GM19238 (cell line): Measurements from ENCODE around the gene STIM2.

Source experiments
- DNase-seq: peaks from one replicate; pipeline ENCODE4 v3.0.0; 2011; ENCODE audit warnings: low spot score; ENCODE audit not compliant: insufficient read length

STIM2 gene

DNA sequence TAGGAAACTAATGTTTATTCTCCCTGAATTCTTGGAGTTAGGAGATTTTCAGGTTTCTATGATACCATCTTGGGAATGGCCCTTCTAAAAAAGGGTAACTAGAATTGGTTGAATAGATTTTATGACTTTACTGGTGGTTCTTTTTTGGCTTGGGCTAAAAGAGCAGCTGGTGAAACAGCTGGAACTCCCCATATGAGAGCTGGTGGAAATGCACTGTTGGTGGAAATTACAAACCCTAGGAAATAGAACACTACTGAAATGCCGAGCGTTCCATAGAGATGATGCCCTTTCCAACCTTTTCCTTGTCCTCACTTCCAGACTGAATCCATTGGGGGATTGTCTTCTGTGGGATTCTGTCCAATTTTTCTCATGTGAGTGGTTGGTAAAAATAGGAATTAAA lies 139.5 kb downstream of the STIM2 start:
- DNase-seq = no peak

DNA sequence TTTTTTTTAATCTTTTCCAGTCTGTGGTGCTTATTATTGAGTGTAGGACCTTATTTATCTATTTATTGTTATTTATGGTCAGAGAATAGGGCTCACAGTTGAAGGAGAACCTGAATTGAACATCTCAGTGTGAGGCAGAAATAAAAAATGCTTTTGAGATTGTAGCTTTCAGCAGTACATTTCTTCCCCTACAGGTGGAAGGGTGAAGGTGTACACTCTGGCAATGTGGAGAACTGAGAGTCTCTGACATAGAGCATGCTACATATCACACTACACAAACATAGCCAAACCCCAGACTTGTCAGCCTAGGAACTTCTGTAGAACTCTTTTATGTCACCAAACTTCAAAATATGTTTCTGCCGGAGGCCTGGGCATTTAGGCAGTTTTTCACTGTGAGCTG lies 140.2 kb downstream of the STIM2 start:
- no peak for DNase-seq

- no peak for DNase-seq
These were observed 140.9 kb downstream of the STIM2 start for GRCh38 chr4:27001398-27002164.

- DNase-seq = no peak
These were observed 143.0 kb downstream of the STIM2 start for GRCh38 chr4:27003642-27004113.

GRCh38 chr4:27005501-27005900 lies 144.9 kb downstream of the STIM2 start:
- DNase-seq = no peak

- DNase-seq = no peak
These were observed 145.4 kb downstream of the STIM2 start for GRCh38 chr4:27005905-27006590.

GRCh38 chr4:27006646-27007045 lies 146.0 kb downstream of the STIM2 start:
- DNase-seq = no peak

DNA sequence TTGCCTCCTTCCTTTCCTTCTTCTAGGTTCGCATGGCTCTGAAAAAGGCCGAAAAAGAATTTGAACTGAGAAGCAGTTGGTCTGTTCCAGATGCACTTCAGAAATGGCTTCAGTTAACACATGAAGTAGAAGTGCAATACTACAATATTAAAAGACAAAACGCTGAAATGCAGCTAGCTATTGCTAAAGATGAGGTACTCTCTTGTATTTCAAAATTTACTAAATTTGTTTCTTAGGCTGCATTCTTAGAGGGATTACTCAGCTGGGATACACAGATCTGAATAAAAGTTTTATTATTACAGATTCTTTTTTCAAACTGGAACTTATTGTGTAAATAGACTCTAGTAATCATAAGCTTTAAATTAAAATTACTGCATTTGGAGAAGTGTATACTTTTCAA lies 146.9 kb downstream of the STIM2 start:
- no peak for DNase-seq

DNA sequence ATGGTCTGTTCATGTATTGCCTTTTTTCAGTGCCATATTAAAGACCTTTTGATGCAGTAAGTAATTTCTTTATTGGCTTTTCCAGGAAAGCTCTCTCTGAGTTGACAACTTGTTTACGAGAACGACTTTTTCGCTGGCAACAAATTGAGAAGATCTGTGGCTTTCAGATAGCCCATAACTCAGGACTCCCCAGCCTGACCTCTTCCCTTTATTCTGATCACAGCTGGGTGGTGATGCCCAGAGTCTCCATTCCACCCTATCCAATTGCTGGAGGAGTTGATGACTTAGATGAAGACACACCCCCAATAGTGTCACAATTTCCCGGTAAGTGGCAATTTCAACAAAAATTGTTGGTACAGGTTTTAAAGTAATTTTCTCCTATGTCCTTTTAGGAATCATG lies 148.0 kb downstream of the STIM2 start:
- DNase-seq = no peak

GRCh38 chr4:27009539-27009938 lies 148.9 kb downstream of the STIM2 start:
- DNase-seq = no peak

DNA sequence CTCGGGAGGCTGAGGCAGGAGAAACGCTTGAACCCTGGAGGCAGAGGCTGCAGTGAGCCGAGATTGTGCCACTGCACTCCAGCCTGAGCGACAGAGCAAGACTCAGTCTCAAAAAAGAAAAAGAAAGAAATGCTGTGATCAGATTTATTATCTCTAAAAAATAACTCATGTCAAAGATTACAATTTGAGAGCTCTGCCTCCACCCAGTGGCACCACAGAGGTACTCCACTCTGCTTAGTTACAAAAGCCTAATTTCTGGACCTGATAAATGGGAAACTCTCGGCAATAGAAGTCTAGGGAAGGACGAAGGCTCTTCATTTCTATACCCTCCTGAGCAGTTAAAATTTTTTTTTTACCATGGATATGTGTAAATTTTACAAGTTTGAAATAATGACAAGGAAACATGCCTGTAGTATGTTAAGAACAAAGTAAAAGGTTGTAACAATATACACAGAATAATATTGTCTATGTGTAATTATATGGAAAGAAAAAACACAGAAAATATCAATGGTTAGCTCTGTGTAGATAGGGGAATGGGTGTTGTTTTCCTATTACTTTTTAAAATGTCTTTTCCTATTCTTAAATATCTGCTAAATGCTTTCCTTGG lies 149.8 kb downstream of the STIM2 start:
- no peak for DNase-seq

DNA sequence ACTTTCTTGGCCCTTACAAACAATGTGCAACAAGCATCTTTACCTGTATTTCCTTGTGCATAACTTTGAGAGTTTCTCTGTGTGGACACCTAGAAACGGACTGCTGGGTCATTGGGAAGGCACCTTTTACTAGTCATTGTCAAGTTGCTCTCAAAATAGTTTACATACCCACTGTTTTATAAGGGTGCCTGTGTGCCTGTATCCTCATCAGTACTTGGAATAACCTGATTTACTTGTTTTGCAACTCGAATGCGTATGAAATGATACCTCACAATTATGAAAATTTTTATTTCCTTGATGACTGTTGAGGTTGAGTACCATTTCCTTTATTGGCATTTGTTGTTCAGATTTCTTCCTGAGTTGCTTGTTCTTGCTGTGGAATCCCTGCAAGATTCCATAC lies 150.8 kb downstream of the STIM2 start:
- DNase-seq = no peak

DNA sequence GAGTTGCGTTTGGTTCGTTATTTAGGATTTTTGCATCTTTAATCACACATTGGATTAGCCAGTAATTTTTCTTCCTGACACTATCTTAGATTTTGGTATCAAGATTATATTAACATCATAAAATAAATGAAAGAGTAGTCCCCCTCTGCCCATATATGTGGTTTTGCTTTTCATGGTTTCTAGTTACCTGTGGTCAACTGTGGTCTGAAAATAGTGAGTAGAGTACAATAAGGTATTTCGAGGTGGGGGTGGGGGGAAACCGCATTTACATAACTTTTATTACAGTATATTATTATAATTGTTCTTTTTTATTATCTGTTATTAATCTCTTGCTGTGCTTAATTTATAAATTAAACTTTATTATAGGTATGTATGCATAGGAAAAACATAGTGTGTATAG lies 152.4 kb downstream of the STIM2 start:
- no peak for DNase-seq

DNA sequence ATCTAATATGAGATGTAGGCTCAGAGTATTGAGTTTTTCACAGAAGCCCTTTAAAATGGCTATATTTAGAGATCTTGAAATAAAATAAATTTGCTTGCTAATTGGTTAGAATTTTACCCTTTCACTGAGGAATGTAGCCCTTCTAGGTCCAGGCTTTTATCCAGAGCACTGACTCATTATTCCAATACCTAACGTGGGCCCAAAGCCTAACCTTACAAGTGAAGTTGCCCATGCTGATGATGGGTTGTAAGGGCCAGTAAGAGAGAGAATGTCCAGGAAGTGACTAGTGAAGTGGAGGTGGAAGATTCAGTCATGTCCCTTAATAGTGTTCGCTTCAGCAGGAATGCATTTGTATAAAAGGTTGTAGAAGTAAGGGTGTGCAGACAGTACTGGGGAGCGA lies 155.9 kb downstream of the STIM2 start:
- no peak for DNase-seq

GRCh38 chr4:27017623-27018022 lies 157.0 kb downstream of the STIM2 start:
- DNase-seq = no peak

GRCh38 chr4:27018076-27018475 lies 157.4 kb downstream of the STIM2 start:
- DNase-seq = no peak

DNA sequence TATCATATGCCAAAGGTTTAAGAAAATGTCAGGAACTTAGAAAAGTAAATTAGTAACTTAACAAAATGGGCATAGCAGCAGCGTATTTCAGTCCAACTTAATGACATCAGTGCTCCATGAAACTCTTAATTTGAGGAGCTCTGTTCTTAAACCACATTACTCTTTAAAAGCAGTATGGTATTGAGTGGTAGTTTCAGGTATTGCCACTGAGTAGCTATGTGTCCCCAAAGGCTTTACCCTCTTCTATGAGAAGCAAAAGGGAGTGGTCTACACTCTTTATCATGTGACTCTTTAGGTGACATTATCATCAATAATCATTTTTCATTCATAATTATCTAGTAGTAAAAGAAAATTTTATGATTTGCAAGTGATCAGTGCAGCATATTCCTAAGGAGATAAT lies 158.3 kb downstream of the STIM2 start:
- no peak for DNase-seq

GRCh38 chr4:27019766-27020165 lies 159.1 kb downstream of the STIM2 start:
- no peak for DNase-seq

DNA sequence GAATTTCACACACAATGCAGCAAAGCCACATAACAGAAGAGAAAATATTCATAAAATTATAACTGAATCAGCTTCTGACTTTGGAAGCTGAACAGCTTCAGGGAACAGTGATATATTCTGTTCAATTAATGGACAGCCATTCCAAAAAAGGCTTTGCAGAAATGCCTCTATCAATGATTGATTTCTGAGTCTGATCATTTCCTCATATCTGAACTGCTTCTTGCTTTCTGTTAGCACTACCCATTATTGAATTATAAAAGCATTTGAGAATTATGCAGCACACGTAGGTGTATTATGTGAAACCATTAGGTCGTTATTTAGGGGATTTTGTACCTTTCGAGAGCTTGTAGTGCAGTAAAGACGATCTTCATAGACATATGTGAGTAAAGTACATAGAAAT lies 159.6 kb downstream of the STIM2 start:
- DNase-seq = no peak

DNA sequence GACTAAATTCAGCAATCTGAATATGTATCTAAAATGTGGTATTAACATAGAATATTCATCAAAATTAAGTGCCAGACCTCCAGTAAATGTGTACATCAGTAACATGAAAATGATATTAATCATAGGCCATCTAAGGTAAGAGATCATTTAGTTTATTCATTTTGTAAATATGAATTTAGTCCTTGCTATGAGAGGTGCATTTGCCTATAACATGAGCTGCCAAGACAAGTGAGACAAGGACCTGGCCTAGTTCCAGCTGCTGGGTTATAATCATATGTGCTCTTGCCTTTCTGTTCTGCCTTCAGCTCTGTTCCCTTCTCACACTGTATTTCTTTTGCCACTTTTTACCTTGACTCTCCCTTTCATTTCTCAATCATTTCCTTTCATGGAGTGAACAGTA lies 160.0 kb downstream of the STIM2 start:
- no peak for DNase-seq

- no peak for DNase-seq
These were observed 162.3 kb downstream of the STIM2 start for GRCh38 chr4:27022963-27023362.

GRCh38 chr4:27023366-27023765 lies 162.7 kb downstream of the STIM2 start:
- no peak for DNase-seq

GRCh38 chr4:27024805-27025204 lies 164.2 kb downstream of the STIM2 start:
- no peak for DNase-seq
